ENCODE results near the gene C1QTNF12.

Gene C1QTNF12

DNA sequence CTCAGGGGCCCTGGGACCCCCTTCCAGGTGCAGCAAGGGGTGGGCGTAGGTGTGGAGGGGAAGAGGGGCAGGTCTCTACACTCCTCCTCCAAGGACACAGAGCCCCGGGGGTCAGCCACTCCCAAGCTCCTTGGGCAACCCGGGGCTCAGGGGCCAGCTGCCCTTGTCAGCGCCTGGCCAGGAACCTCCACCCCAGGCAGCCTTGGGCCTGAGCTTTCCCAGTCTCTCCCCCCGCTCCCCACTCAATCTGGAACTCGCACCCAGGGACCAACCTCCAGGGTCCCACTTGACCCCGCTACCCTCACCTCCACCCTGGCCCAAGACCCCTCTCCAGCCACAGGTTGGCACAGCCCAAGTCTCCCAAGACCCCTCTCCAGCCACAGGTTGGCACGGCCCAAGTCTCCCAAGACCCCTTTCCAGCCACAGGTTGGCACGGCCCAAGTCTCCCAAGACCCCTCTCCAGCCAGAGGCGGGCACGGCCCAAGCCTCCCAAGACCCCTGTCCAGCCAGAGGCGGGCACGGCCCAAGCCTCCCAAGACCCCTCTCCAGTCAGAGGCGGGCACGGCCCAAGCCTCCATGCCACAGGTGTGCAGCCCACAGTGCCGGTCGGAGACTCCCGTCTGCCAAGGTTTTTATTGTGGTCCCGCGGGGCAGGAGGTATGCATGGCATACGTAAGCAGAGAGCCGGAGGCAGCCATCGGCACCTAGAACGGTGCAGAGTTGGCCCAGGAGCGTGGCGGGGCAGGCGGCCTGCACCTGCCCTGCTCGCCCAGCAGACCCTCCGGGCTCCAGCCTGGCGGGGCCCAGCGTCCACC is 35.6 kb downstream of the C1QTNF12 start:
- DNase-seq, result peak; percentile 3

DNA sequence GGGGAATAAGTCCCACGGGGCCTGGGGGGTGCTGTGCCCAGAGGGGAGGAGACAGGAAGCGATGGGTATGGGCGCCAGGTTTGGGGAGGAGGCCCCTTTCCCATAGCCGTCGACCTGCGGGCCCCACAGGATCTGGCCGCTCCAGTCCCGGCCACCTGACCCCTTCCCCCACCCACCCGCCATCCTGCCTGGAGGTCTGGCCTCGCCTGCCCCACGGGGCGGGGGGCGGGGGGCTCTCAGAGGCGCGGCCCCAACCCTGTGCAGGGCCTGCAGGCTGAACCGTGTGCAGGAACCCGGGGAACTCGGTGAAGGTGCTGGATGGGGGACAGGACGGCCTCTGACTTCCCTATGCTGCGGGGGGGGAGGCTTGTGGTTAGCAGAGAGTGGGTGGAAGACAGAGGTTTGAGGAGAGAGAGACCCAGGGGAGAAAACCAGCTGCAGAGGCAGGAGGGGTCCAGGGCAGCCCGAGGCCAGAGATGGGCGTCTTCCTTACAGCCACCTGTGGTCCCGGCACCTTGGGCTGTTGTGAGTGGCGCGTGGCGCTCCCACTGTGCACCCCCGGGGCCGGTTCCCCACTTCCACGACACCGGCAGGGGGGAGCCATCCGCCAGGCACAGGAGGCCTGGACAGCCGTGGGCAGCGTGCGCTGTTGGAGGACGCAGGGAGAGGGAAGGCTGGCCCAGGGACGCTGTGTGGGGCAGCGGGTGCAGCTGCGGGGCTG is 37.6 kb downstream of the C1QTNF12 start:
- peak; percentile 57 for DNase-seq

DNA sequence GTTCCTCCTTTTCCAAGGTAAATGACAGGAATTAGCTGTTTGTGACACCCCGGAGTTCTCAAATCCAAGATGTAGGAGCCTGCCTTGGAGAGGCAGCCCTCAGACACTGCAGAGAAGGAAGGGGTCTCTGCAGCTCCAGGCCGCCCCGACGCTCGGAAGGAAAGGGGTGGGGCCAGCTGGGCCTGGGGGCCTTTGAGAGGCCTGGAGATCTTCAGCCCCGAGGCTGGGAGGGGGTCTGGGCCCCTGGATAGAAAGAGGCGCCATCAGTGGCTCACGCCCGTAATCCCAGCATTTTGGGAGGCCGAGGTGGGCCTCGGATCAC is 39.0 kb downstream of the C1QTNF12 start:
- DNase-seq, result no peak

DNA sequence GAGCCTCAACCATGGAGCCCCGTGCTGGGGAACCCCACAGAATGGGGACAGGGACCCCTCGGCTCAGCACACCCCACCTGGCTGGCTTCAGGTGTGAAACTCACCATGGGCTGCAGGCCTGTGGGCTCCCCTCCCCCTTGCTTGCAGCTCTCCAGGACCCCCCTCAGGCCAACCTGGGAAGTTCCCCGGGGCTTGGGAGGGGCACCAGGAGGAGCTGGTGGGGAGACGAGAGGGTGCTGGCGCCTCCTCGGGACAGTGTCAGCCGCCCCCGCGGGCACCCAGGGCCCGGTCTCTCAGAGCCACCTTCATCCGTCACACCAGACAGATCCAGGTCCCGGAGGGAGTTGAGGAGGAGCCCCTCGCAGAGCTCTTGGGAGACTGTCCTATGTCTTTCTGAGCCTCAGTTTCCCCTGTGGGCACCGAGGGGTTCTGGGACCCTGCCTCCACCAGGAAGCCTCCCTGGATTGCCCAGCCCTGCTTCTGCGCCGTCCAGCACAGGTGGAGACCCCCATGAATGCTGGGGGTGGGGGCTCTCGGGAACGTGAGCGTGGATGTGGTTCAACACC is 39.5 kb downstream of the C1QTNF12 start:
- DNase-seq, result peak; percentile 4

DNA sequence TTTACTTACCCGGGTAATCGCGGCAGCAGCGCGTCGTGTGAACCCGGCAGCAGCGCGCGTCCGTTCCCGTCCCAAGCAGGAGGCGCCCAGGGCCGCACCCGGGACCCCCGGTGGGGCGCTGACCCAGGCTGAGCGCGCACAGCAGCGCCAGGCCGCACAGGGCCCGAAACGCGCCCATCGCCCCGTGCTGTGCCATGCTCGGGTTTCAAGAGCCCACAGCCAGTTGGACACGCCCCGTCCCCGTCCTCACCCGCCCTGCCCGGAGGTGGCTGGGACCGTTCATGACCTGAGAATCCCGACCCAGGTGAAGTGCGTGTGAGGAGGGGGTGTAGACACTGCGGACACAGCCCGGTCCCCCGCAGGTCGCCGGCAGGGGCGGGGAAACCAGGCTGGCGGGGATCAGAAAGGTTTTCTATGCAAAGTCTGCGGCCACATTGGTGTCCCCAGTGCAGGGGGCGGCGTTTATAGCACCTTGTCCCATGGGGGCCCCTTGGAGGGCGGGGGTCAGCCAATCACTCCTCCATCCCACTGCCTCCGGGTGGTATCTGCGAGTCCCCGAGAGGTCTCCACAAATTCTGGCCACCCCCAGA is 40.1 kb downstream of the C1QTNF12 start, which contains the start of gene TNFRSF18:
Gene TNFRSF18 (minus strand): TSS at position 217 of the 590 bp plus-strand sequence. CDS start 21 bp downstream, at position 196.
- peak; percentile 53 for DNase-seq

DNA sequence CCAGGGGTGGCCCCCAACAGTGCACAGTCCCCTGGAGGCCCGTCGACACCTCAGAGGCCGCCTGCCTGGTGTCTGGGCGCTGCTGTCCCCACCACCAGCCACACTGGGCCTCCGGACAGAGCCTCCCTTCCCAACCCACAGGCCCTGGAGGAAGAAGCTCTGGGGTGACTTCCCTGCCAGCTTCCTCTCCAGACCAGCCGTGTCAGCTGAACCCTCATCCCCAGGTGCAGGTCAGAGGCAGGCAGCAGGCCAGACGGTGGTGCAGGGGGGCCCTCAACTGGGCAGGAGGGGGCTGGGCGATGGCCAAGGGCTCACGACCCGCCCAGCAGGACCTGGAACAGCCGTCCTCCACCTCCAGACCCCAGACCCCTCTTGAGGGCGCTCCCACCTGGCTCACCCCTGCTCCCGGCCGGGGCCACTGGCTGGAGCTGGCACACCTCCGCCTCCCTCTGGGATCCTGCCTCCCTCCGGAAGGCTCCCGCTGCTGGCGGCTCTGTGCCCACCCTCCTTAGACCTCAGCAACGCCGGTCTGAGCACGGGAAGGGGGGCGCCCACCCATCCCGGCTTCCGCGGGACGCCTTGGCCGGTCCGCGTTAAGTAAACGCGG is 40.6 kb downstream of the C1QTNF12 start:
- DNase-seq, result no peak

DNA sequence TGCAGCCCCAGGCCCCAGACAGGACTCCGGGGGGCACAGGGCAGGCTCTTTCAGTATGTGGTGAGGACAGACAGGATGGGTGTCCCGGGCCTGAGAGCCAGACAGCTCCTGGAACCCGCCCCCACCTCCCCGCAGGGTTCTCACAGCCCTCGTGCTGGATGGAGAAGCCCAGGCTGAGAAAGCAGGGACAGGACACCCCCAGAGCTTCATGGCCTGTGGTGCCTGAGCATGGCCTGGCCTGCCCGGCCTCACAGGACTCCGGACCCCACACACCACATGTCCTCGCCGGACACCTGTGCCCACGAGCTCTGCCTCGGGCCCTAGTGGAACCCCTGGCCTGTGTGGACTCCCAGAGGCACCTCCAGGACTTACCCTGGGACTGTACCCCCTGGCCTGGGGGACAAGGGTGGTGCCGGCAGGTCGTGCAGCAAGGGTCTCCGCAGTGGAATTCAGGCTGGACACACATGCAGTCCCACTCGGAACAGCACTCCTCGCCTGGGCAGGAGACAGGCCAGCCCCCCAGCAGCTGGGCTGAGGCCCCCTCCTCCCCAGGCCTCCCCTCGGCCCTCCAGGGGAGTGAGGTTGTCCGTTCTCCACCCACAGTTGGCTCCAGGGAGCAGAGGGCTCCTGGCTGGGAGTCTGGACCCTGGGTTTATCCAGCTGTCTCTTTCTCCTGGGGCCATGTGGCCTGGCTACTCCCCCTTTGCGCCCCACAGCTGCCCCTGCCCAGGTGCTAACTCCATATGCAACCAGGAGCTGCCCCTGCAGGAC is 41.3 kb downstream of the C1QTNF12 start:
- no peak for DNase-seq

DNA sequence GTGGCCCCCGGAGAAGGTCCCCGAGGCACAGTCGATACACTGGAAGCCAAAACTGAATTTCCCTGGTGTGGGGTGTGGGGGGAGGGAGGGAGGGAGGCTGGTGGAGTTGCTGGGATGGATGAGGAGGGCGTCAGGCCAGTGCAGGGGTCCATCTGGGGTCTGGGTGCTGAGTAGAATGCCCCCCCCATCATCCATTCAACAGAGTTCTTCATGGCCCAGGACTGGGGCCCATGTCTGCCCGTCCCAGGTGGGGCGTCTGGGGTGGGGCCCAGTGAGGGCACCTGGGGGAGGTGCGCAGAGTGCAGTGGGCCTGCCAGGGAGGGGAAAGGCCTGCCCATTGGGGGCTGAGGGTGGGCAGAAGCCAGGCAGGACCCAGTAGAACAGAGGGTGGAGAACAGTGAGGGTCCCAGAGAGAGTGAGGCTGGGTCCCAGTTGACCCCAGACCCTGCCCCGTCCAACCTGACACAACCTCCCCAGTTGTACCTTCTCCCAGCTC is 42.0 kb downstream of the C1QTNF12 start:
- DNase-seq, result no peak

DNA sequence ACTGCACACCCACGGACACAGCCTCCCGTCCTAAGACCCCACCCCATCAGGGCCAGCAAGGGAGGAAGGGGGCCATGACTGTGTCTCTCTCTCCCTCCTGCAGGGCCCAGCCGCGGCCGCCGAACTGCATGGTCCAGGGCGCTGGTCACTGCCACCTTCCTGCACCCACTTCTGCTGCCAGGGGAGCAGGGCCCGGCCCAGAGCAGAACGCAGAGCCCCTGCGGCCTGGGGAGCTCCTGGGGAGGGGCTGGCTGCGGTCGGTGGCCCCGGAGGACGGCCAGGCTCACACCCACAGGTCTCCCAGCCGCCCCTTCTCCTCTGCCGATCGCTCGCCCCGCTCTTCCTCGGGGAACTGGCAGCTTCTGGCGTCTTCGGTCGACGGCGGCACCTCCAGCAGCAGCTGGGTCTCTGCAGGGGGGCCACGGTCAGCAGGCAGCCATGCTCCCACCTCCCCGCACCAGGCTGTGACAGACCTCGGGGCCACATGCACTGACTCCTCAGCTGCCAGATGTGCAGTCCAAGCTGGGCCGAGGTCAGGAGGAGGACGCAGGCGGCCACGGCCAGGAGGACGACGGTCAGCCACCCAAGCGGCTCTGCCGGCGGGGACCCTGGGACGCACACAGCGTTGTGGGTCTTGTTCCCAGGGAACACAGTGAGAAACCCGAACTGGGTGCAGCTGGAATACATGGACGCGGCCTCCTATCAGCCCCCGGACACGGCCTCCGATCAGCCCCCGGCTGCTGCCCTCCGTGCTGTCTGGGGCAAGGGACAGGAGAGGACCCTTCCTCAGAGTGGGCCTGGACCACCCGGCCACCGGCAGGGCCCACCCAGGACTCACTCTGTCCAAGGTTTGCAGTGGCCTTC is 42.7 kb downstream of the C1QTNF12 start:
- DNase-seq, result no peak

DNA sequence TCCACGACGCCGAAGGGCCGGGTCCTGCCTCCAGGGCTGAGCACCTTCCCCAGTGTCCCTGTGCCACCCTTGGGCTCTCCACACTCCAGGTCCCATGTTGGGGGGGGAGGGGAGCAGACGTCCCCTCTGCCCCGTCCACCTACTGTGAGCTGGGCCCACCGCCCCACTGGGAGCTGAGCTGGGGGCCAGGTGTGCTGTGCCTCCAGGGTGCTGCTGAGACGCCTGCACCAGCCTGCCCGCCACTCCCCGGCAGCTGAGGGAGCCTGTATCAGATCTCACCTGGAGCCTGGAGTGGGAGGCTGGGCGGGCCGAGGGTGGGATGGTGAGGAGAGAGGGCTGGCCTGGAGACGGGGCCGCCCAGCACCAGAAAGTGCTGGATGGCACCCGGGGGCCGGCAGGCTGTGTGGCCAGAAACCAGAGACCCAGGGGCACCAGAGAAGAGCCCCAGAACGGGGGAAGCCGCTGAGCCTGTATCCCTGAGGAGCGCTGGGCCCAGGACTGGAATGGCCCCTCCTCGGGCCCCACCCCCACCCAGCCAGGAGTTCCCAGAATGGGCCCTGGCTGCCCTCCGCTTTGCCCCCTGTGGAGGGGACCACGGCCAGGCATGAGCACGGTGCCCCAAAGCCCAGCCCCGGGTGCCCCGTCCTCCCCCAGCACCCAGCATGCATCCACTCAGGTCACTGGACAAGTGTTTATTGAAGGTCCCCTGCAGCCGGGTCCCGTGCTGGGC is 43.5 kb downstream of the C1QTNF12 start:
- no peak for DNase-seq

DNA sequence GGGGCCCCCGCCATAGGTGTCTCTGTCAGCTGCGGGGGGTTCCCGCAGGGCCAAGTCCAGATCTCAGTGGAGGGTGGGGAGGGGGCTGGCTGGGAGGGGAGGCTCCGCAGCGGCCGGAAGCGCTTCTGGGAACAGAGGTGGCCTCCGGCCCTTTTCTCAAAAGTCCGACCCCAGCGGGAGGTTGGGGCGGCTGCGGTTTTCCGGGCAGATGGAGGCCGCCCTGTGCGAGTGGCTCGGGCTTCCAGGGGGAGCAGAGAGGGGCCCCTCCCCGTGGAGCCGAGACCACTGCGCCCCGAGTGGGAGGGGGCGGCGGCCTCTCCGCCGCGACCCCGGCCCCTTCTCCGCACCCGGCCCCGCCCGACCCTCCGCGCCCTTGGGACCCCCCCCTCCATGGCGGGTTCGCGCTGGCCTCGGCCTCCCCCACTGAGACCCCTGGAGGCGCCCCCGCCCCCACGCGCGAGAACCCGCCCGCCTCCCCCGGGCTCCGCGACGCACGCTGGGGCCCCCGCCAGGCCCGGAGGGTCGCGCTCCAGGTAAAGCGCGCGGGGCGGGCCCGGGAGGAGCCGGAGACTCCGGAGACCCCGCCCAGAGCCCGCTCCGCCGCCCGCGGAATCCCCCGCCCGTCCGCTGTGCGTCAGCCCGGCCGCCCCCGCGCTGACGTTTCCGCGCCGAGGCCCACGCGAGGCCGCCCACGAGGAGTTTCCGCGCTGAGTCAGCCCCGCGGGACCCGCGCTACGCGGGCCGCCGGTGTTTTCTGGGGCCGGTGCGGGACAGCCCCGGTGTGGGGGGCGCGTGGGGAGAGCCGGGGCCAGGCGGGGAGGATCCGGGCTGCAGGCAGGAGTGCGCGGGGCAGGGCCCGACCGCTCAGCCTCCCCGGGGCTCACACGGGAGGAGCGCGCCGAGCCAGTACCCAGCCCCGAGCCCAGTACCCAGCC is 45.4 kb downstream of the C1QTNF12 start:
- DNase-seq, result peak; percentile 91

DNA sequence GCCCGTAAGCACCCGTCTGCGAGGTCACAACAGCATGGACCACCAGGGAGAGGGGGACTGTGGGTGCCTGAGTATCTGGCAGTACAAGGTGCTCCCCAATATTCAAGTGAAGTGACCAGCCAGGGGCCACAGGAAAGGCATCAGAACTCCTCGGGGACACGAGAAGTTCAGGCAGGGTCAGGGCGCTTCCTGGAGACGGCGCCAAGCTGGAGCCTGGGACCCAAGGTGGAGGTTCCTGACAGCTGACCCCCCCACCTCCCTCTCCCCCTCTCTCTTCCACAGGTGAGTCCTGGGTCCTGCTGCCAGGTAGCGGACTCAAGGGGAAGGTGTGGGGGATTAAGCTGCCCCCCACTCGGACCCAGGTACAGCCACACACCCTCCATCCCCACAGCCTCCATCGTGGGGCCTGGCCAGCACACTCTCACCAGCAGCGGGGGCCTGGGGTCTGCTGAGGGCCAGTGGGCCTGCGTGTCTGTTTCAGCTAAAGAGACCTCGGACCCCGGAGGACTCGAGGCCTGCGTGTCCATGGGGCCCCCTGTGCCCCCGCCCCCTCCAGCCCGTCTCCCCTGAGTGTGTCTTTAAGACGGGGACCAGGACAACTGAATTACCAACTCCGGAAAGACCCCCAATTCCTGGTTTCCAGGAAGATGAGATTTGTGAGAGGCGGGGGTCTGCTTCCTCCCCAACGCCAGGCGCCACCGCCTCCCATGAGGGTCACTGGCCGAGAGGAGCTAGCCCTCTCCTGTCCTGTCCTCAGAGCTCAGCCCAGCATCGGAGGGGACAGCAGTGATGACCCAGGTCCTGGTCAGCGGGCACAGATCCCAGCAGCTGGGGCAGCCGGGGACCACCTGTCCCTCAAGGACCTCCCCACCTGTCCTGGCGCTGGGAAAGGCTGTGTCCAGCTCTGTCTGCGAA is 46.3 kb downstream of the C1QTNF12 start:
- no peak for DNase-seq

DNA sequence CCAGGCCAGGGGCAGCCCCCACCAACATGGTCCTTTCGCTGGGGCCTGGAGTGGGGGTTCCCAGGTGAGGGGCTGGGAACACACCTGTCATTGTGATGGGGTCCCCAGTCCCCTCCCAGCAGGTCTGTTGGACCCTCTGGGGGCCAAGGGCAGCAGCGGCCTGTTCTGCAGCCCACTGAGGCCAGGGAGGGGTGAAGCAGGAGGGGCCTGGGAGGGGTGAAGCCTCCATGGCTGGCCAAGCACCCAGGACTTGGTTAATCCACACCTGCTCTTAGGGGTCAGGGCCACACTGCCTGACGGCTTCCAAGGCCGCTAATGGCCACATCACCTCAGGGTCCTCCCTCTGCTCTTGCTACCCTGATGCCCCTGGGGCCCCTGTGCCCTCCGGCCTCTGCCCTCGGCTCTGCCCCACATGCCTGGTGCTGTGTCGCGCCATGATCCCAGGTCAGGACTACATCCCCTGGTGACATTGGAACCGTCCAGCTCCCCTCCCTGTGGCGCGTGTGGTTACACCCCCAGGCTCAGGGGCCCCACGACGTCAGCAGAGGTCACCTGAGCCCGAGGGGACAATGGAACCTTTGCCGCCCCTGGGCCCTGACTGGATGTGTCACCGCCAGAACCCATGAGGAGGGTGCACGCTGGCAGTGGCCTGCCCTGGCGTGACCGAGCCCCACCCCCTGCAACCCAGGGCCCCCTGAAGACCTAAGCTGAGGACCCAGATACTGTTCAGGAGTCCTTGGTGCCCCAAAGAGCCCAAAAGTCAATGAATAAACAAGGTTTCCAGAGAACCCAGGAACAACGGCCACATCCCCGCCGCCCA is 47.2 kb downstream of the C1QTNF12 start:
- no peak for DNase-seq

DNA sequence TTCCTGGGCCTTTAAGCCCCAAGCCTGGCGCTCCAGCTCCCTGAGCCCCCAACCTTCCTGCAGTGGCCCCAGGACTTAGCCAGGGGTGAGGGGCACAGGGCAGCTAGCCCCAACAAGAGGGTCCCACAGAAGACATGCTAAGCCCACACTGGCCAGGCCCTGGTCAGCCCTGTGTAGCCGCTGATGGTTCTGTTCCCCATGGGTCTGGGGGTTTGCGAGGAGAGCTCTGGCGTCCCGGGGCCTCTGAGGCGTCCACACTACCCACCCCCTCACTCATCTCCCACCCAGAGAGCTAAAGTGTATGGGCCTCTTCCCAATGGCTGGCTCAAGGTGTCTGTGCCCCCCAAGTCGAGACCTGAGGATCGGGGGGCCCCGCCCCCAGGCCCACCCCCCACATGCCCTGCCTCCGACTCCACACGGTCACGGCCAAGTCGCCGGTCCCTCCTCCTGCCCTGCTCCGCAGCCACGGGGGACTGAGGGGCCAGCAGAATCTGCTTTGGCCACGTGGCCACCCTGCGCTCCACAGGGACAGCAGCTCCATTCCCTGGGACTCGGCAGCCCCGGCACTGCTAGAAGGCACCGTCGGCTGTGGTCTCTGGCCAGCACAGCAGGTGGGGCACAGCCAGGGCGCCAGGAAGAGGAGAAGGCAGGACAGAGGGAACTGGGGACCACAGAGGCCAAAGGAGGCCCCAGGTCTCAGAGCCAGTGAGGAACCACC is 47.9 kb downstream of the C1QTNF12 start:
- no peak for DNase-seq

DNA sequence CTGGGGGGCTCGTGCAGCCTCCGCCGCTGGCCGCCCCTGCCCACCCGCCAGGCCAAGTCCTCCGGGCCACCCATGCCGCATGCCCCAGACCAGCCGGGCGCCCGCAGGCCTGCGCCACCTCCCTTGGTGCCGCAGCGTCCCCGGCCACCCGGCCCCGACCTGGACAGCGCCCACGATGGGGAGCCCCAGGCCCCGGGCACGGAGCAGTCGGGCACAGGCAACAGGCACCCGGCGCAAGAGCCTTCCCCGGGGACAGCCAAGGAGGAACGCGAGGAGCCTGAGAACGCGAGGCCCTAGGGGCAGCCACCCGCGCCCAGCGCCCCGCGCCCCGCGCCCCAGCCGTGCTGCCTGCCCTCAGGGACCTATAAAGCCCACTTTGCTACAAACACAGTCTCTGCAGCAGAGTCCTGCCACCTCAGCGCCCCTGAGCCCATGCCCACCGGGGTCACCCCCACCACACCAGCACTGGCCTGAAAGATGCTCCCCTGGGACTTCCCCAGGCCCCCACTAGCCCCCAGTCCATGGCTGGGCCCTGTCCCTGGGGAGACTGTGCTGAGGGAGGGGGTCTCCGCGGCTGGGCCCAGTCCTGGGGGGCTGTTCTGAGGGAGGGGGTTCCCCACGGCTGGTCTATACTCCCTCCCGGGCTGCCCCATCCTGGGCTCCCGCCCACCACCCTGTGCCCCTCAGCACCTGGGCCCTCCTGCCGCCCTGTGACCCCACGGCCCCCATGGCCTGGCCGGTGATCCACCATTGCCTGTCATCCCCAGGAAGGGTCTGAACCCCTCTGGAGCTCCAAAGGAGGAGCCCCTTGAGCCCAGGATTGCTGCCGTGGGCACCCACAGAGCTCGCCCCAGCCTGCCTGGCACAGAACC is 48.7 kb downstream of the C1QTNF12 start:
- no peak for DNase-seq

DNA sequence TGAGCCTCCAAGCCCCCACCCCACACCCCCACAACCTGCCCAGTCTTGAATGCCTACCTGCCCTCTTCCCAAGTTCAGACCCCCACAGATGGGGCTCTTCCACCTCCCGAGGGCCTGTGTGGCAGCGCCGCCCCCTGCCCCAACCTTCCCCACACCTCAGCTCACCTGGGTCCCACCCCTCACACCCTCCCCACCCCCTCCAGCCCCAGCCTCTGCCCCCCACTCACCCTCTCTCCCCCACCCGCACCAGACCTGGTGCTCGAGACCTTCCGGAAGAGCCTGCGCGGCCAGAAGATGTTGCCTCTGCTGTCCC is 49.4 kb downstream of the C1QTNF12 start:
- DNase-seq, result no peak
